T-helper 22 cell (primary cell): ENCODE results near the gene MAPRE3.

ENCODE experiments used
- DNase-seq: peaks from one replicate; pipeline ENCODE4 v3.0.0-alpha.2; 2020; ENCODE audit warnings: low read depth

The MAPRE3 gene

GRCh38 chr2:26983746-26984145 is 13.3 kb downstream of the MAPRE3 start:
- no peak for DNase-seq

- DNase-seq = no peak
Observed at GRCh38 chr2:26985807-26986206, 15.4 kb downstream of the MAPRE3 start.

DNA sequence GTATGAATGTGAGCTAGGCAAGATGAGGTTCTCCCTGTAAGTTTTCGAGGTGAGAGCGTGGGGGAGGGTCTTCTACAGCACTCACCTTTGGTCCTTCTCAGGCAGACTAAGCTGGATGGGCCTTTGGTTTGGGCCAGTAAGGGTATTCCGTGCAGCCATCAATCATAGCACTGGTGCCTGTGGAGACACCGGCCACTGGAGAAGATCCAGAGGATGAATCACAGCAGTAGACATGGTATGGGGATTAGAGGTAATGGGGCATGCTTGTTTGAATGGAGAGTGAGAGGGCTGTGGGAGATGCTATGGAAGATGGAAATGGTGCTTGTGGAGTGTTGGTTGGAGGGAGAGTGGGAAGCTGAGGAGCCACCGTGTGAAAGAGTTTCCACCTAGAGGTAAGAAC is 16.1 kb downstream of the MAPRE3 start:
- DNase-seq = no peak

- DNase-seq = no peak
Observed at GRCh38 chr2:26988058-26988860, 17.8 kb downstream of the MAPRE3 start.

DNA sequence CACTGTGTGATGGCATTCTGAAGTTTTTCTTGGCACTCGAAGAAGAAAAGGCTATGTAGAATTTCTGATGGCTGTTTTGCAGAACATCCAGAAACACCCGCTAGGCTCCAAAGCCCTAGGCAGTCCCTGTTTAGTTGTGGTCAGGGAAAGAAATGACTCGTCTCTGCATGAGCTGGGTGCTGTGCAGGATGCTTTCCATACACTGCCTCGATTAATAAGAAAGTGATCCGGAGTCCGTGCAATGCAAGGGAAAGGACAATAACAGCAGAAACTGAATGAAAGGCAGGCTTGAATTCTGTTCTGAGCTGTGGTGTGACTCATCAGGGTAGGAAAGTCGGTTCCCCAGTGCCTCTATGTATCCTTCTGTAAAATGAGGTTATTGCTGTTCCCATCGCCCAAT is 18.7 kb downstream of the MAPRE3 start:
- DNase-seq = no peak

- no peak for DNase-seq
Observed at GRCh38 chr2:26991717-26992116, 21.3 kb downstream of the MAPRE3 start.

DNA sequence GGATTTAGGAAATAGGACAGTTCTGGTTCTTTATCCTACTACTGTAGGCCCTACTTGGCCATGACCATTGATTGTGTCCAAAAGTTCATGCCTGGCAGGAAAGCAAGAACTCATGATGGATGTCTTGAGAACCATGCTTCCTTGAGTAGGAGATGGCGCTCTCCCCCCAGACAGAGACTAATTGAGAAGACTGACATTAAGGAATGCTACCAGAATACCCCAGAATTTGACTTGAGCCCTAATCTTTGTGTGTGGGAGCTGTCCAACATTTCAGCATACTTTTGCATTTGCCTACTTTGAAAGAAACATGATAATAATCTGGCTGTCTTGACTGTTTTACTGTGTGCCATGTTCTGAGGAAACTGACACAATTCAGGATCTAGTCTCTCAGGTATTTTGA is 23.3 kb downstream of the MAPRE3 start:
- DNase-seq = no peak

- no peak for DNase-seq
Observed at GRCh38 chr2:26994983-26995382, 24.5 kb downstream of the MAPRE3 start.

- no peak for DNase-seq
Observed at GRCh38 chr2:26997394-26997793, 27.0 kb downstream of the MAPRE3 start.

- DNase-seq = no peak
Observed at GRCh38 chr2:26998323-26998722, 27.9 kb downstream of the MAPRE3 start.

GRCh38 chr2:27000228-27000627 is 29.8 kb downstream of the MAPRE3 start:
- DNase-seq = no peak

GRCh38 chr2:27000995-27001394 is 30.6 kb downstream of the MAPRE3 start:
- DNase-seq = no peak

DNA sequence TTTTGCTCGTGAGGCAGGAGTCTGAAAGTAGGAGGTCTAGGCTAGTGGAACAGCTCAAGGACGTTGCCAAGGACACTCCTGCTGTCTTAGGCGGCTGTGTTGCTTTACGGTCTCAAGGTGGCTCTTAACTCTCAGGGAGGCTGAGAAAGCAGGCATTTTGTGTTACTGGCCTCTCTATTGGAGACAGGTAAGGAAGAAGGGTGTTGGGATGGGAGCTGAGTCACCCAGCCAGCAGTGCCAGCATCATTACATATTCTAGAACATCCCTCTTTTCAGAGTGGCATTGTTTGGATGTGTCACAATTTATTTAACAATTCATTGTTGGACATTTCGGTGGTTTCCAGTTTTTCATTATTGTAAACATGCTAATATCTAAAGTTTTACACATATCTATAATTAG is 31.5 kb downstream of the MAPRE3 start:
- DNase-seq = no peak

DNA sequence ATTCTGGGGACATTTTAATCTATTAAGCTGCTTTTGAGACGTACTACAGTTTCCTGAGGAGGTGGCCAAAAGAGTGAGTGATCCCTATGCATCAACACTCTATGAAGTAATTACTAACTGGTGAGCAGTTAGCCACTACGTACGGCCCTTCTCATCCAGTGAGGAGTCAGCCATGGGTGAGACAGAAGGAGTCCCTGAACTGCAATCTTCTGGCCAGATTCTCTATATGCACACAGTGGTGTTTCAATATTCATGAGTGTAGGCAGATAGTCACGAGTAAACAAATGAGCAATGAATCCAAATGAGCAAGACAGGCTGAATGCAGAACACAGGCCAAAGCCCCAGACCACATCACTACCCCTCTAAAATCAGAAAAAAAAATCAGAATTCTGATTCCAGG is 32.6 kb downstream of the MAPRE3 start:
- DNase-seq = no peak

DNA sequence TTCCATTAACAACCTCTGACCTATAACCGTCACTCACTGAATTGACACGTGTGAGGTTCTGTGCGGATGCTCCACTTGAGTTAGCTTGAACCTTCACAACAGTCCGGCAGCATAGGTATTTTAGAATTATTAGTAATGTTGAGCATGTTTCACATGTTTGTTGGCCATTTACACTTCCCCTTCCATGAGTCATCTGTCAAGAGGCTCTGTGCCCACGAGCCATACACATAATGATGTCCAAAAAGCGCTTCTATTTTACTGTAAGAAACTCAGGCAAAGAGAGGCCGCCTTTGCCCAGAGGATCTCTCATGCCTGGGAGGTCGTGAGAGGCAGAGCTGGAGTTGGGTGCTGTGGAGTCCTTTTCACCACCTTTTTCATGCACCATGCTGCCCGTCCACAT is 33.4 kb downstream of the MAPRE3 start:
- no peak for DNase-seq

- DNase-seq = no peak
Observed at GRCh38 chr2:27006602-27007415, 36.4 kb downstream of the MAPRE3 start.

DNA sequence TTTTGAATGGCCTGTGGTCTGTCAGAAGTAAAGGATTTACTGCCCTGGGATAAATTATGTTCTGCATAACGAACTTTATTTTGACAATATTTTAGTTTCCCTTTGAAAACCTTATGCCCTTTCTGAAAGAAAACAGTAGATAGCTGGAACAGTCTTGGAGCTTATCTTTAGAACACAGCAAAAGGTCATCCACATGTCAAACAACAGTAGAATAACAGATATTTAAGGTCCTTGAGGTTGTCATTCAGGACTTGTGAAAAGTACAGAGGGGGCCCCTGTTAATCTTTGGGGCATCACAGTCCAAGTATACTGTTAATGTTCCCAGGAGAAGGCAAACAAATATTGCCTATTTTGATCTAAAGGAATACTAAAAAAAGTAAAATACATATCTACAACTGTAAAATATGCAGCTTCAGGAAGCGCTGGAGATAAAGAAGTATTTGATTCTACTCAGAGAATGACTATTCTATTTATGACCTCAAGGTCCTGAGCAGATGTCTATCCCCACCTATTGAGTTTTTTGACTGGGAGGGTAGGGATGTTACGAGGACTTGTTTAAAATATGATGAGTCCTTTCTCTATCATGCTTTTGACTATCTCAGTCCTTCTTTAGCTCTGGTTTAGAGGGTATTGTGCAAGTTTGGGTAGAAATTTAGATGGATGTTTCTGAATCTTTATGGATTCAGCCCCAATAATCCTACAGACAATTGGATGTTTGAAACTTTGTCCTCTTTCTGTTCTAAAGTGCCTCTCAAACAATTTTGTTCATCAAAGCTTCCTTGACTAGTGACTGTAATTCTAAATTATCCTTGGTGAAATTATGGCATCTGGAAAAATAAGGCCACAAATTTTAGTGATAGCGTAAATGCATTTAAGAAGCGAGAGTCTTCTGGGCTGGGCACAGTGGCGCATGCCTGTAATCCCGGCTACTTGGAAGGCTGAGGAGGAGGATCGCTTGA is 37.3 kb downstream of the MAPRE3 start:
- DNase-seq = no peak

- DNase-seq = no peak
Observed at GRCh38 chr2:27008678-27009077, 38.2 kb downstream of the MAPRE3 start.

- no peak for DNase-seq
Observed at GRCh38 chr2:27009083-27009482, 38.6 kb downstream of the MAPRE3 start.

DNA sequence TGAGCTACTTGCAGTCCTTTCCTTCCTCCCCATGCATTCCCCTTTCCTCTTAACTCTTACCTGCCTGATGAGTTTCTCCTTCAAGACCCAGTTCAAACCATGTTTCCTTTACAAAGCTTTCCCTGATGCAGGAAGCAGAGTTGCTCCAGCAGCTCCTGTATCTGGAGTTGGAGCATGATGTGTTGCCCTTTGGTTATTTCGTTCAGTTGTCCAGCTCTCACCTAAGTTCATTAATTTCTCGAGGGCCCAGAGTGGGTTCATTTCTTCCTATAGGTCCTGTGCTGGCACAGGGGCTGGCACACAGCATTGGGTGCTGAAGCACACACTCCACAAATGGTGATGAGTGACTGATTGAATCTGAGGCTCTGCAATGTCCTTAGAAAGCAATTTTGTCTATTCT is 39.3 kb downstream of the MAPRE3 start:
- no peak for DNase-seq

DNA sequence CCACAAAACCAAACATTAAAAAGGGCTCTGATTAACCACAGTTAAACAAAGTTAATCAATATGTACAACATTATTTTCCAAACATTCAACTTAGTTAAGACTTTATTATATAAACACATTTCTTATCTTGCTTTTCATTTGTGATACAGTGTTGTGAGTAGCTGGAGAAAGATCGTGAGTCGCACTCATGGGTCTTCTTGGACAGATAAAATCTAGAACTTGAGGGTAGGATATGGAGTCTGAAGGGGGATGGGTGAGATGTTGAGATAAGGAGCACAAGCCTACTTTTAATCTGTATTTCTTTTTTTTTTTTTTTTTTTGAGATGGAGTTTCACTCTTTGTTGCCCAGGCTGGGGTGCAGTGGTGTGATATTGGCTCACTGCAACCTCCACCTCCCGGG is 39.7 kb downstream of the MAPRE3 start:
- DNase-seq = no peak

GRCh38 chr2:27013738-27014137 is 43.3 kb downstream of the MAPRE3 start:
- DNase-seq = no peak
